GDM1 (cell line): ENCODE data around the gene SDK1.

Source experiments
- DNase-seq: peaks from one replicate; lab custom pipeline; 2025; lab: John Stamatoyannopoulos, UW

Gene SDK1

GRCh38 chr7:3591219-3591618 lies 290.2 kb downstream of the SDK1 start:
- DNase-seq, result no peak

GRCh38 chr7:3591944-3592343 lies 290.9 kb downstream of the SDK1 start:
- no peak for DNase-seq

- DNase-seq, result no peak
These were observed 291.5 kb downstream of the SDK1 start for GRCh38 chr7:3592401-3593134.

DNA sequence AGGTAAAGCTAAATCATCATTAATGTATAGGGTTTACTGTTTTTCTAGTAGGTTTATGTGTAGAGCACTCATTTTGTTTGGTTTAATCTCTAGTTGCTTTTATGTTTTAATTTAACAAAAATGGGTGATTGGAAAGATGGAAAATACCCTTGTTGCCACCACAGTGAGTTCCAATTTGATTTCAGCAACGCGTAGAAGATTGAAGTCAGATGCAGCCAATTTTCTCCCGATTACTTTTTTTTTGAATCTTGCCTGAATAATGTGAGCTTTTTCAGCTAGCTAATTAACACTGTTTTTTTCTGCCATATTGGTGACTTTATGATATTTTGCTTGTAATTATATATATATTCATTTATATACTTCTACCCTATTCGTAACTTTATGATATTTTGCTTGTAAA lies 293.8 kb downstream of the SDK1 start:
- DNase-seq, result no peak

- DNase-seq, result no peak
These were observed 297.8 kb downstream of the SDK1 start for GRCh38 chr7:3598854-3599253.

DNA sequence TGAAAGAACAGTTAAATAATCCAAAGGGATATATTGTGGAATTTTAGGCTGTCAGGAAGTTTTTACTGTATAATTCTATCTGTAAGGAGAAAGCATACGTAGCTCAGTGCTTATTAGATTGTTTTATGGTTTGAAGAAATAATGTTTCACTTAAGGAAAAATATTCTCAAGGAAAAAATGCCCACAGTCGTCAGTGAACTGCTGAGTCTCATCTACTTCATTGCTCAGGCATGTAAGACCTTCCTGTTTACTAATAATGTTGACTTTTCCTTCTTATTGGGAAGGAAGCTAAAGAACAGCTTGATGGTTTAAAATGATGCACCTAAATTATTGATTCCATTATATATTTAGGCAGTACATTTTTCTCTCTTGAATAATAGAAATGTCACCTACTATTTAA lies 304.2 kb downstream of the SDK1 start:
- no peak for DNase-seq

GRCh38 chr7:3606436-3606835 lies 305.4 kb downstream of the SDK1 start:
- DNase-seq, result no peak

DNA sequence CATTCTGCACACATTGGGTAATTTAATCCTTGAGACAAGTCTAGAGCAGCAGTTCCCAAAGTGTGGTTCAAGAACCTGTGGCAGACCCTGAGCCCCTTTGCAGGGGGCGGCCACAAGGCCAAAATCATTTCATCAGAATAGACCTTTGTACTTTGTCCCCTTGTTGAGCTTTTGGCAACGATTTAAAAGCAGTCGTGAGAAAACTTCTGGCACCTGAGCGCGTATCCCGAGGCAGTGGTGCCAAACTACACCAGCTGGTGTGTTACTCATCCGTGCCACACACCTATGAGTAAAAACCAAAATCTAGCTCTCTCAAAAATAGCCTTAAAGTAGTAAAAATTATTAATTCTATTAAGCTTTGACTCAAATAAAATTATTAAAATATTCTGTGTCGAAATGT lies 306.8 kb downstream of the SDK1 start:
- DNase-seq, result no peak

- DNase-seq, result no peak
These were observed 315.3 kb downstream of the SDK1 start for GRCh38 chr7:3616306-3616705.

DNA sequence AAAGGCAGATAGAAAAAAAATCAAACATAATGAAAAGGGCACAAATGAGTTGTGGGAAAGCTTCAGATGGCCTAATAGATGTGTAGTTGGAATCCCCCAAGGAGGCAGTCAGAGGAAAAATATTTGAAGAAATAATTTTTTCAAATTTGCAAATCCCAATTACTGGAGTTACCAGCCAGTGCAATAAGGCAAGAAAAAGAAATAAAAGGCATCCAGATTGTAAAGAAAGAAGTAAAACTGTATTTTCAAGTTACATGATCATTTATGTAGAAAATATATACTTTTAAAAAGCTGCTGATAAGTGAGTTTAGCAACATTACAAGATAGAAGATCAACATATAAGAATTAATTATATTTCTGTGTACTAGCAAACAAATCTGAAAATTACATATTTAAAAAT lies 329.0 kb downstream of the SDK1 start:
- no peak for DNase-seq

- DNase-seq, result no peak
These were observed 333.3 kb downstream of the SDK1 start for GRCh38 chr7:3634396-3634795.

GRCh38 chr7:3636131-3636860 lies 335.2 kb downstream of the SDK1 start:
- no peak for DNase-seq

DNA sequence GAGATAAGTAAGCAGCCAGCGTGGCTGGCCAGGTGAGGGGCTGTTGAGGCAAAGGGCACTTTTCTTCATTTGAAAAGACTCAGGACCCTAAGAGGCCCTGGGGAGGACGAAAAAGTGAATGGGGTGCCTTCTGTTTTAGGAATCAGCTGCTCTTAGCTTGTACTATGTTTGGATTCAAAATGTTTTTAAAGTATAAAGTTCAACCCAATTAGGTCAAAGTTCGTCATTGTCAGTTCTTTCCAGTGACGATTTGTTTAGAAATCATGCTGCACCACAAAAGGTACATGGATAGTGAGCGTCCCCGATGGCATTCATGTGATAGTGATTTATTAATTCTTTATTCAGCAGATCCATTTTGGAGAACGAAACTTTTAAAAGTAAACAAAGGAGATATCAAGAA lies 338.2 kb downstream of the SDK1 start:
- no peak for DNase-seq

DNA sequence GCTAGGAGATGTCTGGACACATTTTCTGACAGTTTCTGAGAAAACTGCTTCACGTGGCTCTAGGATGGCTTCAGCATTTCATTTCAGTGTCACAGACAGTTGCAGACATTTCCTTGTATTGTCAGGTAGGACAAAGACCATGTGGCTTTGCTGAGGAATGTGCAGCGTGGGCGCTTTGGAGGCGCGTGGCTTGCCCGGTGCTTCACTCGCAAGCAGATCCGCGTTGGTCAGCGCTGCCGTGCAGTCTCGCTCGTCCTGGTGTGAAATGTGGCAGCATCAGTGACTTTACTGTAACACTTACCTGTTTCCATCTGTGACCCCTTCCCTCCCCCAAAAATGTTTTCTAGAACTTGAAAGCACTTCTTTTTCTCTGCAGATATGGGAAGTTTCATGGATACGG lies 340.5 kb downstream of the SDK1 start:
- no peak for DNase-seq

GRCh38 chr7:3643091-3643490 lies 342.0 kb downstream of the SDK1 start:
- DNase-seq, result no peak

DNA sequence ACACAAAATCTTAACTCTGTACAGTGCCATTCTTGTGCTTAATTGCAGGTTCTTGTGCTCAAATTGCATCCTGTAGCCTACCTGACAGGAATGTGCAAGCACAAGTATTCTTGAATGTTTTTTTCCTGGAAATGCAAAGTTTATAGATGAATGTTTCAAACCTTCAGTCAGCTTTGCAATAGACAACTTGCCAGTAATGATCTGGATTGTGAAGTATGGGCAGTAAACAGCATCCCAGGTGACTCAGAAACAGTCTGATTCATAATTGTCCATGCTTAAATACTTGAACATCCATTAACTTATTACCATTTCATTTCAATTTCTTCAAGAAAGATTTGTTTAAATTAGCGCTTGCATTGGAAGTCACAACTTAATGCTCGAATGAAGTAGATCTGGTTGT lies 347.2 kb downstream of the SDK1 start:
- no peak for DNase-seq

GRCh38 chr7:3649250-3649649 lies 348.2 kb downstream of the SDK1 start:
- DNase-seq, result no peak

DNA sequence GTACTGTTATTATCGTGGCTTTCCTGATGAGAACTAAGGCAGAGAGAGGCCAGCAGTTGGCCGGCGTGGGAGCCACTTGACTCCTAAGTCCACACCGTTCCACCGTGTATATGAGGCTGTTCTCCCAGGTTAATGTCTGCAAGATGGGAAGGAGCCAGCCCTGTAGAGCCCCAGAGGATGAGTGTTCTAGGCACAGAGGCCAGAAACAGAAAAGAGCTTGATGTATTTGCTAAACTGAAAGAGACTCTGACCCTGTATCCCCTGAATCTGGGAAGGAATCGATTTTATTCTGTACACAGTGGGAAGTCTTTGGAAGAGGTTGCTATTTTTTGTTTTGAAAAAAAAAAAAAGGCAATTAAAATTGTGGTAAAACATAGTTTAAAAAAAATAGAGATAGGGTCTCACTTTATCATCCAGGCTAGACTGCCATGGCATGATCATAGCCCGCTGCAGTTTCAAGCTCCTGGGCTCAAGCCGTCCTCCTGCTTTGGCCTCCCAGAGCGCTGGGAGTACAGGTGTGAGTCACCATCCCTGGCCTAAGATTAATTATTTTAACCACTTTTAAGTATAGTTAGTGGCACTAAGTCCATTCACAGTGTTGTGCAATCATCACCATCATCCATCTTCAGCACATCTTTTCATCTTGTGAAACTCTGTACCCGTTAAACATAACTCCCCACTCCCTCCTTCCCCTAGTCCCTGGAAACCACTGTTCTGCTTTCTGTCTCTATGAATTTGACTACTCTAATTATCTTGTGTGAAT lies 348.8 kb downstream of the SDK1 start:
- no peak for DNase-seq

DNA sequence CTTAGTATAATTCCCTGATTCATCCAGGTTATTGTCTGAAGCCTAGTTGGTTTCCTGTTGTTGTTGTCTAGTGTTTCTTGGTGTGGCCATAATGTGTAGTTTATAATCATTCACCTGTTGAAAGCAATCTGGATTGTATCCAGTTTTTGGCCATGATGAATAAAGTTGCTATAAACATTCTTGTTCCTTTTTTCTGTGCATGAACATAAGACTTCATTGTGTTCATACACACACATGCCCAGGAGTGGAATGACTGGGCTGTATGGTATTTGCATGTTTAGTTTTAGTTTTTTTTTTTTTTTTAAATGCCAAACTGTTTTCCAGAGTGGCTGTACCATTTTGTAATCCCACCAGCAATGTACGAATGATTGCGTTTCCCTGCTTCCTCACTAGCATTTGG lies 349.8 kb downstream of the SDK1 start:
- DNase-seq, result no peak

DNA sequence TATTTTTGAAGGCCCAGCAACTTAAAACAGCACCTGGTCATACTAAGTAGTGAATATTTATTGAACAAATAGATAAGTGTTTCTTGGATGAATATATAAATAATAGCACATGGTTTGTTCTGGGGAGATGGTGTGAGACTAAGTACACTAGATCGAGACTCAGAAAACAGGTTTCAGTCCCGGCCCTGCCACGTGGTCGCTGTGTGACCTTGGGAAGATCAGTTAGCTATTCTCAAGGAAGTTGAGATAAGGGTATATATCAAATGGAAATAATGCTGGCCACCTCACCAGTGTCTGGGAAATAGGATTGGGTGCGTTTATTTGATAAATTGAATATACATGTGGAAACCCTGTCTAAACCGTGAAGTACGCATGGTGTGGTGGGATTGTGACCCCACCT lies 354.6 kb downstream of the SDK1 start:
- DNase-seq, result no peak

- DNase-seq, result no peak
These were observed 356.2 kb downstream of the SDK1 start for GRCh38 chr7:3657206-3657605.

GRCh38 chr7:3668743-3669142 lies 367.7 kb downstream of the SDK1 start:
- no peak for DNase-seq

- no peak for DNase-seq
These were observed 369.8 kb downstream of the SDK1 start for GRCh38 chr7:3670898-3671297.
